ENCODE results near the gene IGSF21.

IGSF21 gene

DNA sequence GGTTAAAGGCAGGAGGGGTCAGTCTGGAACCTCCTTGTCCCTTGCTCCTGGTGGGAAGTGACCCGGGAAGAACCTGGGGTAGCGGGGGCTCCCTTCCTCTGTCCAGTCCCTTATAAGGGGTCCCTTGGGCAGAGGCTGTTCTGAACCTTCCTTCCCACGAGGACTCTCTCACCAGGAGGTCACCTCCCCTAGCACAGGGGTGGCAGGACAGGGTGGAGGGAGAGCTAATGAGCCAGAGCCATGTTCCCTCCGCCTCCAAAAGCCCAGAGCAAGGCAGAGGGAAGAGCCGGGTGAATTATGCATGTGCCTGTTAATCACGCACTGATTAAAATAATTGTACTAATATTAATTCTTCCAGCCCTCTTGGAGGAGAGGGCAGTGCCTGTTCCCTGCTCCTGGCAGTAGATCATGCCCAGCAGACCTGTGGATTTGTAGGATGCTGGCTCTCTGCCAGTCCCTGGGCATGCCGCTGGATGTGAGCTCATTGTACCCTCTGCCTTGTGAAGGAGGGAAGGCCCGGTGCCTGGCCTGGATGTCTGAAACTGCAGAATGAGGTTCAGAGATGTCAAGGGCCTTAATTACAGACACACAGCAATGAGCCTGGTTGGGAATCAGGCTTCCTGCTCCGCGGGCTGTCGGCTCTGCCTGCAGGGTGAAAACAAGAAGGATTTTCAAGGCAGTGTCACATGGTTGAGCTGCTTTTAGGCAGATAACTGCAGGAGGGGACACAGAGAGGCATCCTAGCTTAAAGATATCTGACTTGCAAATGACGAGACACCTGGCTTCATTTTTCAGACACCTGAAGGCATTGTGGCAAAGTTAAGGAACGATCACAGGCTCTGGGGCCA, 68.2 kb downstream of the IGSF21 start:
- H3F3A ChIP-seq (ENCODE audit: control insufficient read depth, insufficient read depth): no peaks in the 10 kb centered on the region
- H3K4me2 ChIP-seq (ENCODE audit: low read length): no peak overlapping the region
- H3K27ac ChIP-seq (ENCODE audit: low read depth, low read length): no peak overlapping the region
- H3K4me3 ChIP-seq (ENCODE audit: low read length): no peak overlapping the region
- H4K20me1 ChIP-seq (ENCODE audit: control insufficient read depth, insufficient read depth, low read depth, low read length): no peaks in the 10 kb centered on the region
- no peaks in the 10 kb centered on the region for H3K36me3 ChIP-seq (ENCODE audit: control insufficient read depth, low read length)
- H3K9me2 ChIP-seq (replicated peaks; ENCODE audit: control insufficient read depth, low read length): no peaks in the 10 kb centered on the region
- TF ChIP-seq, protein P1, sequence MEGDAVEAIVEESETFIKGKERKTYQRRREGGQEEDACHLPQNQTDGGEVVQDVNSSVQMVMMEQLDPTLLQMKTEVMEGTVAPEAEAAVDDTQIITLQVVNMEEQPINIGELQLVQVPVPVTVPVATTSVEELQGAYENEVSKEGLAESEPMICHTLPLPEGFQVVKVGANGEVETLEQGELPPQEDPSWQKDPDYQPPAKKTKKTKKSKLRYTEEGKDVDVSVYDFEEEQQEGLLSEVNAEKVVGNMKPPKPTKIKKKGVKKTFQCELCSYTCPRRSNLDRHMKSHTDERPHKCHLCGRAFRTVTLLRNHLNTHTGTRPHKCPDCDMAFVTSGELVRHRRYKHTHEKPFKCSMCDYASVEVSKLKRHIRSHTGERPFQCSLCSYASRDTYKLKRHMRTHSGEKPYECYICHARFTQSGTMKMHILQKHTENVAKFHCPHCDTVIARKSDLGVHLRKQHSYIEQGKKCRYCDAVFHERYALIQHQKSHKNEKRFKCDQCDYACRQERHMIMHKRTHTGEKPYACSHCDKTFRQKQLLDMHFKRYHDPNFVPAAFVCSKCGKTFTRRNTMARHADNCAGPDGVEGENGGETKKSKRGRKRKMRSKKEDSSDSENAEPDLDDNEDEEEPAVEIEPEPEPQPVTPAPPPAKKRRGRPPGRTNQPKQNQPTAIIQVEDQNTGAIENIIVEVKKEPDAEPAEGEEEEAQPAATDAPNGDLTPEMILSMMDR (IDR thresholded peaks at IDR 0.05; ENCODE audit: low read depth, low read length, poor library complexity, severe bottlenecking): no peak
- no peak for TF ChIP-seq EZH2phosphoT487 (IDR thresholded peaks at IDR 0.05; ENCODE audit: borderline replicate concordance, low read length)
- H3K27me3 ChIP-seq (ENCODE audit: control insufficient read depth, low read length): no peaks in the 10 kb centered on the region; the same call in 1 of the 2 replicates
- no peaks in the 10 kb centered on the region for H3K79me2 ChIP-seq (ENCODE audit: control insufficient read depth, low read length)
- peaks cover 3% of the 10 kb centered on the region for H3K4me1 ChIP-seq (ENCODE audit: control insufficient read depth, low read length)
- H3K9me3 ChIP-seq (ENCODE audit: control insufficient read depth, insufficient read depth, low read length): no peaks in the 10 kb centered on the region

DNA sequence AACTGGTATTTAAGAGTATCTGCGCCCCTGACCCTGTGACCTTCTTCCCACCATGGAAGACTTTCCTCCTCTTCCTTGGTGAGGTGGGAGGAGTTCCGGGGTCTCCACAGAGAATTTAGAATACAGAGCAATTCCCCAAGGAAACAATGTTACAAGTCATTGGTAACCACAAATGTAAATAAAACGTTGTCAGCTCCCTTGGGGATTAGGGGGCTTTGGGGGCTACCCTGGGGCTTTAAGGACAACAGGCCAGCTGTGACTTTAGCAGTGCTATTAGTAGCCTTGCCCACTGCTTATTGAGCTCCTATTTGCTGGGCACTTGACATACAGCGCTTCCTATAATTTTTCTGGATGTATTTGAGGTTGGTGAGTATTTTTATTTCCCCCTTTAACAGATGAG, 69.0 kb downstream of the IGSF21 start:
- H3K4me1 ChIP-seq (ENCODE audit: control insufficient read depth, low read length): peaks cover 3% of the 10 kb centered on the region
- no peaks in the 10 kb centered on the region for H3K9me3 ChIP-seq (ENCODE audit: control insufficient read depth, insufficient read depth, low read length)
- no peak overlapping the region for H3K4me2 ChIP-seq (ENCODE audit: low read length)
- H3F3A ChIP-seq (ENCODE audit: control insufficient read depth, insufficient read depth): no peaks in the 10 kb centered on the region
- no peak overlapping the region for H3K4me3 ChIP-seq (ENCODE audit: low read length)
- no peaks in the 10 kb centered on the region for H3K79me2 ChIP-seq (ENCODE audit: control insufficient read depth, low read length)
- no peaks in the 10 kb centered on the region; the same call in 1 of the 2 replicates for H3K27me3 ChIP-seq (ENCODE audit: control insufficient read depth, low read length)
- H3K36me3 ChIP-seq (ENCODE audit: control insufficient read depth, low read length): no peaks in the 10 kb centered on the region
- H3K27ac ChIP-seq (ENCODE audit: low read depth, low read length): no peak overlapping the region
- H4K20me1 ChIP-seq (ENCODE audit: control insufficient read depth, insufficient read depth, low read depth, low read length): no peaks in the 10 kb centered on the region
- no peaks in the 10 kb centered on the region for H3K9me2 ChIP-seq (replicated peaks; ENCODE audit: control insufficient read depth, low read length)
- TF ChIP-seq EZH2phosphoT487 (IDR thresholded peaks at IDR 0.05; ENCODE audit: borderline replicate concordance, low read length): no peak
- TF ChIP-seq, protein P1 (IDR thresholded peaks at IDR 0.05; ENCODE audit: low read depth, low read length, poor library complexity, severe bottlenecking): no peak

DNA sequence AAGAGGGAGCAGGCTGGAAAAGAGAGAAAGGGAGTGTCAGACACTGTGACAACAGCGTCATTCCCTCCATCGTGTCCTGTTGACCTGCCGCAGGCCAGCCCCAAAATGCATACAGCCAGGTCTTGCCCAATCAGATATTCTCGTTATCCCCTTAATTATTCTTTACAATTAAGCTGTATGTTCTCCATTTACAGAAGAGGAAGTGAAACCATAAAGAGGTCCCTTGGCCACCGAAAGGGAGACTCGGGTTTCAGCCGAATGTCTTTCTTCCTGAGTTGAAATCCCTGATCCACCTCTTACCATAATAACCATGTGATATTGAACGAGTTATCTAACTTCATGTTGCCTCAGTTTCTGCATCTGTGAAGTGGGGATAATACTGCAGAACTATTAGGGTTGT, 70.5 kb downstream of the IGSF21 start:
- H3K27me3 ChIP-seq (ENCODE audit: control insufficient read depth, low read length): no peaks in the 10 kb centered on the region; the same call in 1 of the 2 replicates
- H3K36me3 ChIP-seq (ENCODE audit: control insufficient read depth, low read length): no peaks in the 10 kb centered on the region
- H3F3A ChIP-seq (ENCODE audit: control insufficient read depth, insufficient read depth): no peaks in the 10 kb centered on the region
- H3K4me1 ChIP-seq (ENCODE audit: control insufficient read depth, low read length): peaks cover 3% of the 10 kb centered on the region
- H4K20me1 ChIP-seq (ENCODE audit: control insufficient read depth, insufficient read depth, low read depth, low read length): no peaks in the 10 kb centered on the region
- H3K4me3 ChIP-seq (ENCODE audit: low read length): no peak overlapping the region
- H3K4me2 ChIP-seq (ENCODE audit: low read length): no peak overlapping the region
- H3K79me2 ChIP-seq (ENCODE audit: control insufficient read depth, low read length): no peaks in the 10 kb centered on the region
- TF ChIP-seq, protein P1 (IDR thresholded peaks at IDR 0.05; ENCODE audit: low read depth, low read length, poor library complexity, severe bottlenecking): no peak
- no peak for TF ChIP-seq EZH2phosphoT487 (IDR thresholded peaks at IDR 0.05; ENCODE audit: borderline replicate concordance, low read length)
- H3K9me2 ChIP-seq (replicated peaks; ENCODE audit: control insufficient read depth, low read length): no peaks in the 10 kb centered on the region
- no peak overlapping the region for H3K27ac ChIP-seq (ENCODE audit: low read depth, low read length)
- H3K9me3 ChIP-seq (ENCODE audit: control insufficient read depth, insufficient read depth, low read length): no peaks in the 10 kb centered on the region
